Measurements from ENCODE around the gene SLC4A4.

Gene SLC4A4

GRCh38 chr4:71466775-71467174, 128.0 kb downstream of the SLC4A4 start:
- DNase-seq (ENCODE audit: extremely low read depth in 1 of 2, low read depth in 1 of 2) = no peak

GRCh38 chr4:71468116-71468710, 129.4 kb downstream of the SLC4A4 start:
- DNase-seq (ENCODE audit: extremely low read depth in 1 of 2, low read depth in 1 of 2) = no peak

DNA sequence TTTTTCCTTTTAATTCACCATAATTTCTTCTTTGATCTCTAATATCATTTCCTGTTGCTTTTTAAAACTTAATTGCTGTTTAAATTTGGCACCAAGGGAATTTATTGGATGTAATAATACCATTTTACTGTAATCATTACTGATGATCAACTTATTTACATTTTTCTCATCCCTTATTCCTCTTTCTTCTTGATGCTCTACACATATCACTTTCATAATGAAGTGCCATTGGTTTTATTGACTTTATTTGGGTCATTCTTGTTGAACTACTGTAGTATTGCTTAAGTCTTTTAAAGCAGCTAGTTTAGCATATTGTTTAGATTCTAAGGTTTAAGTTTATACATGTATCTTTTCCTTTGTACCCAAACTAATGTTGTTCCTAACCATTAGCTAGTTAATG, 130.7 kb downstream of the SLC4A4 start:
- DNase-seq (ENCODE audit: extremely low read depth in 1 of 2, low read depth in 1 of 2) = no peak

GRCh38 chr4:71470524-71470923, 131.7 kb downstream of the SLC4A4 start:
- no peak for DNase-seq (ENCODE audit: extremely low read depth in 1 of 2, low read depth in 1 of 2)

GRCh38 chr4:71472946-71473345, 134.1 kb downstream of the SLC4A4 start:
- no peak for DNase-seq (ENCODE audit: extremely low read depth in 1 of 2, low read depth in 1 of 2)

GRCh38 chr4:71473541-71474240, 134.9 kb downstream of the SLC4A4 start:
- no peak for DNase-seq (ENCODE audit: extremely low read depth in 1 of 2, low read depth in 1 of 2)

- DNase-seq (ENCODE audit: extremely low read depth in 1 of 2, low read depth in 1 of 2) = no peak
Measured at GRCh38 chr4:71474731-71475130, 135.9 kb downstream of the SLC4A4 start.

- no peak for DNase-seq (ENCODE audit: extremely low read depth in 1 of 2, low read depth in 1 of 2)
Measured at GRCh38 chr4:71476240-71476639, 137.4 kb downstream of the SLC4A4 start.

DNA sequence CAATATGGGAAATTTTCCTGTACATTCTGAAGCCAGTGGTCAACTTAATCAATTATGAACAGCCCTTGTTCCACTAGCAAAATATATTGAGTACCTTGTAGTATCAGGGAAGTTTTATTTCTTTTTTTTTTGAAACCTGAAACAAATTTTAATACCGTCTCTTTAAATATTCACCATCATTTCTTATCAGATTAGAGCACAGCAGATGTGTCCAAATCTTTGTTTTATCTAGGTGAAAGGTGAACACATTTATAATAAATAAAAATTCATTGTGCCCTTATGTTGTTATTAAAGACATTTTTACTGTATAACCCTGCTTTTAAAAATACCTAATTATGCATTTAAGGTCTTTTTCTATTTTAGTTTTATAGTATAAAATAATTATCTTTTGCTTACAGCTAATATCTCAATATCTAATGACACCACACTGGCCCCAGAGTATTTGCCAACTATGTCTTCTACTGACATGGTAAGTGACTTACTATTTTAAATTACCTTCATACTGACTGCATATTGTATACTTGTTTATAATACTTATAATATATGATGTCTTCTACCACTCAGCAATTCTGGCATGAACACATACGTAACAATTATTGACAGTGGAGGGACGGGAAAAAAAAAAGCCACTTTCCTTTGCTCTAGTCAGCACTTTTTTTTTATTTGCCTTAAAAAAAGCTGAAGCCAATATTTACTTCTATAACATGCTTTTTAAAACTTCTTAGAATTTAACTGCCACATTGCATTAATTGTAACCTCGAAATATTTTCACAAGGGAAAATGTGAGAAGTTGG, 147.9 kb downstream of the SLC4A4 start:
- no peak for DNase-seq (ENCODE audit: extremely low read depth in 1 of 2, low read depth in 1 of 2)

DNA sequence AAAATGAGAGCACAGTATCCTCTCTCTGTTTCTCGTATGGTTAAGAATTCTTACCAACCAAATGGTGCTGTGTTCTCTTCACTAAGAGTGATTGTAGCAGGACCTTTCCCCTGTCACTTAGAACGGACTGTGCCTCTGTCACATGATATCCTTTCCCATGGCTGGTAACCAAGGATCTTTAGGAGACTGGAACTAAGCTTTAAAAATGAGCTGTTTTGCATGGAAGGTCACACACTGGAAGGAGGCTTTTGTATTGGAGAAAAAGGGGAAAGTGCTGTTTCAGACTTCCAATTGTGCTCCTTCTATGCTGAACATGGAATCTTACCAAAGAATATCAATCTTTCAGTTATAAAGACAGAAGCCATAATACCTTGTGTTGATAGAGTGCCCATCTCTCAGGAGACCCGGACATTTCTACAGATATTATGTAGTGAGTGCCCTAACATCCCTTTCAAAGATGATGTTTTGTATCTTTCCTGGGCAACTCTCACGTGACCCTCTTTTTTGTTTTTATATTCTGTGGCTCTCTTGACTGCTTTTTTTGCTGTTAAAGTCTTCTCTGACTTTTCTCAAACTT, 148.6 kb downstream of the SLC4A4 start:
- no peak for DNase-seq (ENCODE audit: extremely low read depth in 1 of 2, low read depth in 1 of 2)

- no peak for DNase-seq (ENCODE audit: extremely low read depth in 1 of 2, low read depth in 1 of 2)
Measured at GRCh38 chr4:71494539-71494938, 155.7 kb downstream of the SLC4A4 start.

GRCh38 chr4:71495454-71495853, 156.6 kb downstream of the SLC4A4 start:
- no peak for DNase-seq (ENCODE audit: extremely low read depth in 1 of 2, low read depth in 1 of 2)

- no peak for DNase-seq (ENCODE audit: extremely low read depth in 1 of 2, low read depth in 1 of 2)
Measured at GRCh38 chr4:71497078-71497477, 158.3 kb downstream of the SLC4A4 start.

DNA sequence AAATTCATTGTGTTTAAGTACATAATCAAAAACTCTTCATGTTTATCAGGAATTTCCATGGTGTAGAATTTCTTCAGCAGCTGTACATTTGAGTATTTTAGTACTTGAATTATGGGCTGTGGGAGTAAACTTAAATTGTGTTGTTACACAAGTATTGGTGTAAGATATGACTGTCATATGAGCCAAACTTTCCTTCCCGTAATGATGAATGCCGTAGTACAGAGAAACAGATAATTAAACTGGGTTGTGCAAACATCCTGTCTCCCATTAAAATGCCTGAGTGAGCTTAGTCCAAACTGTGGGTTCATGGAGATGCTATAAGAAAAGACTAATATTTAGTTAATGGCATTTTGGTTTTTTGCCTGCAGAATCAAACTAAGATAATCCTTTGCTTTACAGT, 159.2 kb downstream of the SLC4A4 start:
- DNase-seq (ENCODE audit: extremely low read depth in 1 of 2, low read depth in 1 of 2) = no peak

GRCh38 chr4:71498625-71499024, 159.8 kb downstream of the SLC4A4 start:
- no peak for DNase-seq (ENCODE audit: extremely low read depth in 1 of 2, low read depth in 1 of 2)

GRCh38 chr4:71501992-71502391, 163.2 kb downstream of the SLC4A4 start:
- DNase-seq (ENCODE audit: extremely low read depth in 1 of 2, low read depth in 1 of 2) = no peak

DNA sequence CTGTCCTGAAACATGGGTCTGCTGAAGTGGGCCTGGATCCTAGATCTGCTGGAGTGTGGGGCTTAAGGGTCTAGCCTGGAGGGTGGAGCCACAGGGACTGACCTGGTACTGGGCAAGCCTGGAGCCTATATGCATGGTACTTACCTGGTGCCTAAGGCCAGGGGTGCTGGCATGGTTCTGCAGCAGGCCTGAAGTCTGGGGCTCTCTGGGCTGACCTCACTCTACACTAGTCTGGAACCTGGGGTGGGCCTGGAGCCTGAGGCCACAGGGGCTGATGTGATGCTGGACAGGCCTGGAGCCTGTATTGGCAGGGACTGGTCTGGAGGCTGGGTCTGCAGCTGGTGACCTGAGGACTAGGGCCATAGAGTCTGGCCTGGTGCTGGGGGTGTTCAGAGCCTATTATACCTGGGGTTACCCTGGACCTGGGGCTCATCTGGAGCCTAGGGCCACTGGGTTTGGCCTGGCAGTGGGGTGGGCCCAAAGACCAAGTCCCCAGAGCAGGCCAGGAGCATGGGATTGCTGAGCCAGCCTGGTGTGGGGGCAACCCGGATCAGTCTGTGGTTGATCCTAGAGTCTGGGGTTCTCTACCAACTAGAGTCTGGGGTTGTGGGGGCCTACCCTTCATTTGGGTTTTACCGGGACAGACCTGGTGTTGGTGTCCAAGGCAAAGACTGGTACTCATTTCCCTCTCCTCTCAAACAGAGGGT, 179.6 kb downstream of the SLC4A4 start:
- DNase-seq (ENCODE audit: extremely low read depth in 1 of 2, low read depth in 1 of 2) = no peak

DNA sequence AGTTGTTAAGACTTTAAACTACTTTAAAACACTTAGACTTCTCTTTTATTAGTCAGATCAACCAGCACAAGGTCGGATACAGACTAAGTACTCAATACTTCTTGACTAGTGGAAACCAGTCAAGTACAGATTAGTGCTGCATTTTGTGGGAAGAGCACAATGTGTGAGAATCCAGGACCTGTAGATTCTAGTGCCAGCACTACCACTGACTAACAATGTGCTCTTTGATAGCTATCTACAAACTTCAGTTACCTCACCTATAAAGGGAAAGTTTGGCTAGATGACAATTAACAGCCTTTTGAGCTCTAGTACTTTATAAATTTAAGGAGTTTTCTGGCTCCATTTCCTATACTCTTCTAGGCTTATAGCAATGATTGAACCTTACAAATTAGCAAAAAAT, 181.5 kb downstream of the SLC4A4 start:
- no peak for DNase-seq (ENCODE audit: extremely low read depth in 1 of 2, low read depth in 1 of 2)

DNA sequence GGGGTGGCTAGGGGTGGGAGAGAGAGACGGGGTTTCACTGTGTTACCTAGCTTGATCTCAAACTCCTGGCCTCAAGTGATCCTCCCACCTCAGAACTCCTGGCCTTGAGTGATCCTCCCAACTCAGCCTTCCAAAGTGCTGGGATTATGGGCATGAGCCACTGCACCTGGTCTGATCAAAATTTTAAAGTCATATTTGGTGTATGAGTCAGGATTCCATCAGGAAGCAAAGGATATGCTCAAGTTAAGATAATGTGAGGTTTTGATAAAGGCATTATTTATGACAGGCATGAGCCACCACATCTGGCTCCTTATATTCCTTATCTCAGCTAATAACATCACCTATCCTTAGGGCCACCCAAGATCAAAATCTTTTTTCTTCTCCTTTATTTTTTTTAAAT, 182.0 kb downstream of the SLC4A4 start:
- no peak for DNase-seq (ENCODE audit: extremely low read depth in 1 of 2, low read depth in 1 of 2)

DNA sequence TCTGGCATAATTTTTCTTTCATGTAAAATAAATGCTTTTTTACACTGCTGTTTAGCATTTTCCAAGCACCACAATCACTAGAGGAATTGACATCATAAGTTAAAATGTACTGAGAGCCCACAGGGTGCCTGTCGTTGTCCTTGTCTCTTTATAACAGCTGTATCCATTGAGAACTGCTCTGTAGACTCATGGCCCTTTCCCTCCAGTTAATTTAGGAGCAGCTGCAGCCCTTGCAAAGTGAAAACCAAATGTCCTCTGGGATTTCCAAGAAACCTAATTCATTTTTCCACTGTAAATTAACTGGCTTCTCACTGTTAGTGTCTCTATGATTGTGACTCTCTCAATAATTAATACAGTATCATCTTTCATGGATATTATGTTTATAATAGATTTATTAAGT, 185.9 kb downstream of the SLC4A4 start:
- DNase-seq (ENCODE audit: extremely low read depth in 1 of 2, low read depth in 1 of 2) = no peak

Measured in activated CD8-positive, alpha-beta memory T cell treated with anti-CD3 and anti-CD28 coated beads for 1 hour (primary cell).